ENCODE results near the gene CCSER1.
"Not testable (repeated sequence)": the region's sequence is repeated elsewhere in the genome, so short reads cannot be mapped to it uniquely, and the experiment has no call there.

CCSER1 gene

GRCh38 chr4:90584051-90584450, 456.9 kb downstream of the CCSER1 start:
- no peak for DNase-seq

- DNase-seq = no peak
These were observed 458.8 kb downstream of the CCSER1 start for GRCh38 chr4:90585961-90586360.

- no peak for DNase-seq
These were observed 459.6 kb downstream of the CCSER1 start for GRCh38 chr4:90586799-90587198.

GRCh38 chr4:90597927-90598326, 470.7 kb downstream of the CCSER1 start:
- no peak for DNase-seq

GRCh38 chr4:90598741-90599140, 471.5 kb downstream of the CCSER1 start:
- DNase-seq = no peak

GRCh38 chr4:90602726-90603125, 475.5 kb downstream of the CCSER1 start:
- DNase-seq = no peak

GRCh38 chr4:90603540-90603939, 476.3 kb downstream of the CCSER1 start:
- no peak for DNase-seq

GRCh38 chr4:90606781-90607180, 479.6 kb downstream of the CCSER1 start:
- no peak for DNase-seq

- no peak for DNase-seq
These were observed 487.2 kb downstream of the CCSER1 start for GRCh38 chr4:90614371-90614770.

GRCh38 chr4:90621080-90621479, 493.9 kb downstream of the CCSER1 start:
- DNase-seq = no peak

GRCh38 chr4:90624781-90625180, 497.6 kb downstream of the CCSER1 start:
- DNase-seq = no peak

GRCh38 chr4:90641861-90642599, 514.8 kb downstream of the CCSER1 start:
- no peak for DNase-seq

- DNase-seq = no peak
These were observed 516.0 kb downstream of the CCSER1 start for GRCh38 chr4:90643156-90643555.

- DNase-seq = no peak
These were observed 521.1 kb downstream of the CCSER1 start for GRCh38 chr4:90648311-90648710.

GRCh38 chr4:90648791-90649190, 521.6 kb downstream of the CCSER1 start:
- DNase-seq = no peak

GRCh38 chr4:90660672-90661071, 533.5 kb downstream of the CCSER1 start:
- DNase-seq = no peak

GRCh38 chr4:90670183-90670582, 543.0 kb downstream of the CCSER1 start:
- DNase-seq = no peak

- DNase-seq = no peak
These were observed 562.5 kb downstream of the CCSER1 start for GRCh38 chr4:90689739-90690138.

- DNase-seq = no peak
These were observed 568.2 kb downstream of the CCSER1 start for GRCh38 chr4:90695411-90695810.

GRCh38 chr4:90705501-90705900, 578.3 kb downstream of the CCSER1 start:
- not testable (repeated sequence) for DNase-seq

- no peak for DNase-seq
These were observed 588.0 kb downstream of the CCSER1 start for GRCh38 chr4:90715242-90715641.

GRCh38 chr4:90718931-90719330, 591.7 kb downstream of the CCSER1 start:
- no peak for DNase-seq

GRCh38 chr4:90727938-90728337, 600.7 kb downstream of the CCSER1 start:
- no peak for DNase-seq

GRCh38 chr4:90730752-90731151, 603.6 kb downstream of the CCSER1 start:
- no peak for DNase-seq

- no peak for DNase-seq
These were observed 606.0 kb downstream of the CCSER1 start for GRCh38 chr4:90733211-90733610.

All from CD4-positive, alpha-beta T cell treated with Interleukin-12 subunit alpha and Interleukin-12 subunit beta, for 1 hour (primary cell).